ENCODE data around the gene STXBP5. TPM values are rescaled to one million over a fixed set of nuclear protein-coding genes. Genes with fewer than 3 reads are reported as not detected.

The STXBP5 gene
- total RNA-seq, 2 experiments from 2014 or later = 11.4 to 11.5 TPM

DNA sequence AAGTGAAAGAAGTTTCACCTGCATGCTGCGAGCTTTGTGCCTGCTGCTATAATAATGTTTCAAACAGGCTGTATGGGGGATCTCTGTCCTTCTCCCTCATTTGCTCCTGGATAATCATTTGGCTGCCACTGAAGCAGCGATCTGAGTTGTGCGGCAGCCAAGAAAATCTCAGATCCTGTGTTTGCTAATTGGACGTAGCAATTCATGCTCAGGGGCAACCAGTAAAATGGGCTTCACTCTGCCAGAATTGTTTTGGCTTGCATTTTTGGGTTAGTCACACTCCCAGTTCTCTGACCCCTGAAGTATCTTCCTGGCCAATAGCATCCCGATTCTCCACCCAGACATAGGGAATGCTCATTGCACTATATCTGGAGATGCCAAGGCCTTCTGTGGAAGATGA is 13.7 kb upstream of the STXBP5 start:
- Mint-ChIP-seq H3K27ac (no peak overlapping the region), H3K9me3 (no peaks in the 10 kb centered on the region), H3K4me1 (ENCODE audit: low read depth) (peaks cover 17% of the 10 kb centered on the region), H3K4me3 (no peak overlapping the region), H3K36me3 (ENCODE audit: low read depth) (no peaks in the 10 kb centered on the region), H3K27me3 (peaks cover 1% of the 10 kb centered on the region)
- ATAC-seq (no peak), DNase-seq (no peak)
- TF ChIP-seq, protein P1, sequence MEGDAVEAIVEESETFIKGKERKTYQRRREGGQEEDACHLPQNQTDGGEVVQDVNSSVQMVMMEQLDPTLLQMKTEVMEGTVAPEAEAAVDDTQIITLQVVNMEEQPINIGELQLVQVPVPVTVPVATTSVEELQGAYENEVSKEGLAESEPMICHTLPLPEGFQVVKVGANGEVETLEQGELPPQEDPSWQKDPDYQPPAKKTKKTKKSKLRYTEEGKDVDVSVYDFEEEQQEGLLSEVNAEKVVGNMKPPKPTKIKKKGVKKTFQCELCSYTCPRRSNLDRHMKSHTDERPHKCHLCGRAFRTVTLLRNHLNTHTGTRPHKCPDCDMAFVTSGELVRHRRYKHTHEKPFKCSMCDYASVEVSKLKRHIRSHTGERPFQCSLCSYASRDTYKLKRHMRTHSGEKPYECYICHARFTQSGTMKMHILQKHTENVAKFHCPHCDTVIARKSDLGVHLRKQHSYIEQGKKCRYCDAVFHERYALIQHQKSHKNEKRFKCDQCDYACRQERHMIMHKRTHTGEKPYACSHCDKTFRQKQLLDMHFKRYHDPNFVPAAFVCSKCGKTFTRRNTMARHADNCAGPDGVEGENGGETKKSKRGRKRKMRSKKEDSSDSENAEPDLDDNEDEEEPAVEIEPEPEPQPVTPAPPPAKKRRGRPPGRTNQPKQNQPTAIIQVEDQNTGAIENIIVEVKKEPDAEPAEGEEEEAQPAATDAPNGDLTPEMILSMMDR (IDR thresholded peaks at IDR 0.05) = no peak
- POLR2A ChIA-PET = interaction anchor here (0.7 to 1.4 kb wide), 2 partner anchors 13 to 22 kb away, joined by 3 to 4 read pairs; no protein-coding TSS in a partner anchor
- CTCF ChIA-PET = no interaction called here
- intact Hi-C loops (cut with micrococcal nuclease) = no loop called here

DNA sequence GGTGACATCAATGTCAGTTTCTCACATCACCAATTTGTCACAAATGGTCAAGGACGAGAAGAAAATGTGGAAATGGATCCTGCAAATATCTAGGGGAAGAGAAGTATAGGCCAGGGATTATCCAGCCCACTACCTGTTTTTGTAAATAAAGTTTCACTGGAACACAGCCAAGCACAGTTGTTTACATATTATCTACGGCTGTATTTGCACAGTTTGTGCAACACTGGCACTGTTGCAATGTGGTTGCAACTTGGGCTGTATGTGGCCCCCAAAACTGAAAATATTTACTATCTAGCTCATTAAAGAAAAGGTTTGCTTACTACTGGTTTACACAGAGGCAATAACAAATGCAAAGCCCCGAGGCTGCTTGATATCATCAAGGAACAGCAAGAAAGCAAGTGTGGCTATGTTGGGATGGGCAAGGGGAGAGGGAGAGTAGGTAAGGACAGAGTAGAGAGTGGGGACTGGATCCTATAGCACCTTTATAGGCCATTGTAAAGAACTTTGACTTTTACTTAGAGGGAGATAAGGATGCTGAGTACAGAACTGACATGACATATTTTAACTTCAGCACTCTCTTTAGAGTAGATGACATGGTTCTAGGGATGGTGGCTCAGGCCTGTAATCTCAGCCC is 11.8 kb upstream of the STXBP5 start:
- H3K4me1 Mint-ChIP-seq (ENCODE audit: low read depth) = peaks cover 26% of the 10 kb centered on the region
- TF ChIP-seq, protein P1 (IDR thresholded peaks at IDR 0.05) = no peak
- DNase-seq = no peak
- no peaks in the 10 kb centered on the region for H3K36me3 Mint-ChIP-seq (ENCODE audit: low read depth)
- ChIA-PET POLR2A (interaction anchor here (0.9 to 1.1 kb wide), 2 partner anchors 10 to 23 kb away, joined by 3 read pairs; no protein-coding TSS in a partner anchor), CTCF (no interaction called here)
- ATAC-seq = no peak
- intact Hi-C loops (cut with micrococcal nuclease) = no loop called here
- H3K9me3 Mint-ChIP-seq = no peaks in the 10 kb centered on the region
- no peaks in the 10 kb centered on the region for H3K27me3 Mint-ChIP-seq
- H3K27ac Mint-ChIP-seq = no peak overlapping the region
- no peak overlapping the region for H3K4me3 Mint-ChIP-seq

DNA sequence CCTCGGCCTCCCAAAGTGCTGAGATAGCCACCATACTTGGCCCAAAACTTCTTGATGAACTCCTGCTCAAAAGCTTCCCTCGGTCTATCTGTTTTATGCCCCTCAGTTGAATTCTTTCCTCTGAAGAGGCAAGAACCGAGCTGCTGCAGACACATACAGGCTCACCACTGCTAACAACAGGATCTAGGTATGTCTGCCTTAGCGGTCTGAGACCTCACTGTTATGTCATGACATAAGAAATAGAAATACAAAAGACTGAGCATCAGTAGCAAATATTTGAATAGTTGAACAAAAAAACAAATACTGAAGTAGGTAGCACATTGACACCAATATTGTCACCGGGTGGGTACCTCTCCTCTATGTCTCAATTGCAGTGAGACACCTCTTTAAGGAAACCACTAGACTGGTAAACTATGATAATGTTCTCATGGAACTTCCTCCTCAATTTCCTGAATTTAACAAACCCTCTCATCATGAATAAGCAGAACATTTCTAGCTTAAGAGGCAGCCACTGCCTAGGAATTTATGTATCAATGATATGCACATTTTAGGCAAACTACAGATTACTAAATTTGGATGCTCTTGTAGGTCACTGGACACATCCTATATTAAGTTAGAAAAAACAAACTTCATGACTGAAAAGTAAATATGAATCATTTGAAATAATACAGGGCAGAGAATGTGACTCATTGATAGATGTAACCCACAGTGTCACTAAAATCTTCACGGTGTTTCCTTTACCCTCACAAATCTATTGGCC is 9.4 kb upstream of the STXBP5 start:
- H3K27ac Mint-ChIP-seq = peak overlapping the region; percentile 94
- peaks cover 26% of the 10 kb centered on the region for H3K4me1 Mint-ChIP-seq (ENCODE audit: low read depth)
- peak overlapping the region; percentile 11 for H3K4me3 Mint-ChIP-seq
- ATAC-seq = peak; percentile 87
- no peaks in the 10 kb centered on the region for H3K36me3 Mint-ChIP-seq (ENCODE audit: low read depth)
- intact Hi-C loops (cut with micrococcal nuclease) = no loop called here
- no peaks in the 10 kb centered on the region for H3K27me3 Mint-ChIP-seq
- DNase-seq = no peak
- ChIA-PET POLR2A (no interaction called here), CTCF (no interaction called here)
- TF ChIP-seq, protein P1 (IDR thresholded peaks at IDR 0.05) = no peak
- H3K9me3 Mint-ChIP-seq = no peaks in the 10 kb centered on the region

DNA sequence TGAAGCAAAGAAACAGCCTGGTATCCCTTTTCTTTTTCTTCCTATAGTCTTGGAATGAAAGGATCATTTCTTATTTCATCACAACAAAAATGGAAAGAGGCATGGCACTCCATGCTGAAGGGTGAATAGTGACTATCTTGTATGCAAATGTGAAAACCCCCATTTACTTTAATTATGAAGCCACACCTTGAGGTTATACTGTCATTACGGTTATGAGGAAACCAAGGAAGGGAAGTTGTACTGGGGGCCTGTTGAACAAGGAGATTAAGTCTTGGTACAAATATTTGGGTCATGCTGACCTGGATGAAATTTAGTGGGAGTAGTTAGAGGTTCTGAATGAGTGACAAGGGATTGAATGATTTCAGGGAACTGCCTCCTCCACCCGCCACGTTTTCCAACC is 8.7 kb upstream of the STXBP5 start:
- Mint-ChIP-seq H3K36me3 (ENCODE audit: low read depth) (no peaks in the 10 kb centered on the region), H3K27ac (peak overlapping the region; percentile 94), H3K9me3 (no peaks in the 10 kb centered on the region), H3K27me3 (no peaks in the 10 kb centered on the region), H3K4me1 (ENCODE audit: low read depth) (peaks cover 26% of the 10 kb centered on the region), H3K4me3 (peak overlapping the region; percentile 11)
- ATAC-seq = peak; percentile 65
- DNase-seq = no peak
- ChIA-PET POLR2A (no interaction called here), CTCF (no interaction called here)
- intact Hi-C loops (cut with micrococcal nuclease) = no loop called here
- TF ChIP-seq, protein P1 (IDR thresholded peaks at IDR 0.05) = no peak

DNA sequence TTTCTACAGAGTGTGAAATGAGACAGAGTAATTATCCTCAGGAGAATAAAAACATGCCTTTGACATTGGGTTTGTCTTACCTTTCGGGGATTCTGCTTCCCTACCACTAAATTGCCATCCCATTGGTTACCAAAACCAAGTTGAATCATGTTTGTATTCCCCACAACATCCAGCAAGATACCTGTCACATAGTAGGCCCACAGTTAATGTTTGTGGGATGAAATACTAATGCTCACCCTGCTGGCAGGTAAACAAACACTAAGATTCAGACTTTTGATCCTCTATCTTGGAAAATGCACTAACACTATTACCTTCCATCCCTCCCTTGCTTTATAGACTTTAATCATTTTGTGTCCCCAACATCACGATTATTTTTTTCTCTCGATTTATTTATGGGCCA is 8.2 kb upstream of the STXBP5 start:
- H3K27ac Mint-ChIP-seq = peak overlapping the region; percentile 94
- intact Hi-C loops (cut with micrococcal nuclease) = no loop called here

More for the DNA sequence above, 8.2 kb upstream of the STXBP5 start:
- Mint-ChIP-seq H3K36me3 (ENCODE audit: low read depth) (no peaks in the 10 kb centered on the region), H3K4me3 (no peak overlapping the region), H3K9me3 (no peaks in the 10 kb centered on the region), H3K4me1 (ENCODE audit: low read depth) (peaks cover 26% of the 10 kb centered on the region), H3K27me3 (no peaks in the 10 kb centered on the region)
- TF ChIP-seq, protein P1 (IDR thresholded peaks at IDR 0.05) = no peak
- DNase-seq (no peak), ATAC-seq (no peak)
- CTCF ChIA-PET = no interaction called here
- POLR2A ChIA-PET = no interaction called here

Data from activated CD8-positive, alpha-beta T cell treated with anti-CD3 and anti-CD28 coated beads for 36 hours (primary cell).